Left forelimb (tissue), 1 donor: Measurements from ENCODE around the gene PSMD3.
"Not testable (repeated sequence)": the region's sequence is repeated elsewhere in the genome, so short reads cannot be mapped to it uniquely, and the experiment has no call there.

ENCODE experiments used
- DNase-seq: peaks from one replicate; pipeline ENCODE4 v3.0.0-alpha.2; 2018; ENCODE audit warnings: low spot score

Gene PSMD3

DNA sequence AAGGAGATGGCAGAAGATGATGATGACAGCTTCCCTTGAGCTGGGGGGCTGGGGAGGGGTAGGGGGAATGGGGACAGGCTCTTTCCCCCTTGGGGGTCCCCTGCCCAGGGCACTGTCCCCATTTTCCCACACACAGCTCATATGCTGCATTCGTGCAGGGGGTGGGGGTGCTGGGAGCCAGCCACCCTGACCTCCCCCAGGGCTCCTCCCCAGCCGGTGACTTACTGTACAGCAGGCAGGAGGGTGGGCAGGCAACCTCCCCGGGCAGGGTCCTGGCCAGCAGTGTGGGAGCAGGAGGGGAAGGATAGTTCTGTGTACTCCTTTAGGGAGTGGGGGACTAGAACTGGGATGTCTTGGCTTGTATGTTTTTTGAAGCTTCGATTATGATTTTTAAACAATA lies 16.9 kb downstream of the PSMD3 start:
- no peak for DNase-seq

DNA sequence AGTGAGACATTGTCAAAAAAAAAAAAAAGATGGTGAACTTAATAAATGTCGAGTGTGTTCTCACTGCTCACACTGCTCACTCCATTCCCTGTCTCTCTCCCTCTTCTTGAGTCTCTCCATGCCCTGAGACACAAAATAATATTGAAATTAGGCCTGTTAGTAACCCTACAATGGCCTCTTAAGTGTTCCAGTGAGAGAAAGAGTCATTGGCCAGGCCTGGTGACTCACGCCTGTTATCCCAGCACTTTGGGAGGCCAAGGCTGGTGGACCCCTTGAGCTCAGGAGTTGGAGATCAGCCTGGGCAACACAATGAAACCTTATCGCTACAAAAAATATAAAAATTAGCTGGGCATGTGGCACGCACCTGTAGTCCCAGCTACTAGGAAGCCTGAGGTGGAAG lies 18.5 kb downstream of the PSMD3 start:
- DNase-seq = no peak

GRCh38 chr17:40000161-40000560 lies 19.6 kb downstream of the PSMD3 start:
- no peak for DNase-seq

DNA sequence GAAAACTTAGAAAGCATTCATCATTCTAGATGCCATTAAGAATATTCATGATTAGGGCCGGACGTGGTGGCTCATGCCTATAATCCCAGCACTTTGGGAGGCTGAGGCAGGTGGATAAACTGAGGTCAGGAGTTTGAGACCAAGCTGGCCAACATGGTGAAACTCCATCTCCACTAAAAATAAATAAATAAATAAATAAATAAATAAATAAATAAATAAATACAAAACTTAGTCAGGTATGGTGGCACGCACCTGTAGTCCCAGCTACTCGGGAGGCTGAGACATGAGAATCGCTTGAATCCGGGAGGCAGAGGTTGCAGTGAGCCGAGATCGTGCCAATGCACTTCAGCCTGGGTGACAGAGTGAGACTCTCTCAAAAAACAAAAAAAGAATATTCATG lies 20.7 kb downstream of the PSMD3 start:
- not testable (repeated sequence) for DNase-seq

DNA sequence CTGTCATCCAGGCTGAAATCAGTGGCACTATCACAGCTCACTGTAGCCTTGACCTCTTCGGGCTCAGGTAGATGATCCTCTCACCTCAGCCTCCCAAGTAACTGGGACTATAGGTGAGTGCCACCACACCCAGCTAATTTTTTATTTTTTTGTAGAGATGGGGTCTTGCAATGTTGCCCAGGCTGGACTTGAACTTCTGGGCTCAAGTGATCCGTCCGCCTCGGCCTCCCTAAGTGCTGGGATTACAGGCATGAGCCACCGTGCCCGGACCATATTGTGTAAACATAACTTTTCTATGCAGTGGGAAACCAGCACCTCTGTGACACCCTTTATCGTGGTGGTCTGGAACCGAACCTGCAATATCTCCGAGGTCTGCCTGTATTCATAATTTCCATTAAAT lies 23.5 kb downstream of the PSMD3 start:
- DNase-seq = no peak

- no peak for DNase-seq
These were observed 24.1 kb downstream of the PSMD3 start for GRCh38 chr17:40004712-40005111.

GRCh38 chr17:40005520-40005919 lies 24.9 kb downstream of the PSMD3 start:
- DNase-seq = no peak

GRCh38 chr17:40010946-40011500 lies 30.4 kb downstream of the PSMD3 start:
- not testable (repeated sequence) for DNase-seq

GRCh38 chr17:40012017-40012647 lies 31.5 kb downstream of the PSMD3 start:
- DNase-seq = not testable (repeated sequence)

DNA sequence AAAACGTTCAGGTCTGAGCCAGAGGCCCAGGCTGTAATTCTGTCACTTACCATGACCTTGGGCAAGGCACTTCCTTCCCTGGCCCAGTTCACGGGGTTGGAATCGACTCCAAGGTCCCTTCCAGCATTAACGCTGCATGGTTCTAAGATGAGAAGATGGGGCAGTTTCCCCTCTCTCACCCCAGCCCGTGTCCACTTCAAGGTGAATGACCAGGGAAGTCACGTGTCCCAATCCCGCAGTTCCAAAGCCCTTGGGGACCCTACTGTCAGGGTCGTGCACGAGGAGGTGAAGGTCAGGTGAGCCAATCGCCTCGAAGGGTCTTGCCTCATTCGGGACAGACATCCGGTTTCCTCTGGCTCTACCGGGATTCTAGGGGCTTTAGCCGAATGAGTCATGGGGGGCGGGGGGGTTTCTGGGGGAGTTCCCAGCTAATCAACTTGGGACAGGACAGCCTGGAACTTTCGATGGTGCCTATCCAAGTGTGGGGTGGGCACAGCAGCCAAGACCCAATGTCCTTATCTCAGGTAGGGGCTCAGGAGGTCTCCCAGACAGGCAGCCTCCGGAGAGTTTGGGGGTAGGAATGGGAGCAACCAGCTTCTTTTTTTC lies 33.9 kb downstream of the PSMD3 start:
- no peak for DNase-seq

DNA sequence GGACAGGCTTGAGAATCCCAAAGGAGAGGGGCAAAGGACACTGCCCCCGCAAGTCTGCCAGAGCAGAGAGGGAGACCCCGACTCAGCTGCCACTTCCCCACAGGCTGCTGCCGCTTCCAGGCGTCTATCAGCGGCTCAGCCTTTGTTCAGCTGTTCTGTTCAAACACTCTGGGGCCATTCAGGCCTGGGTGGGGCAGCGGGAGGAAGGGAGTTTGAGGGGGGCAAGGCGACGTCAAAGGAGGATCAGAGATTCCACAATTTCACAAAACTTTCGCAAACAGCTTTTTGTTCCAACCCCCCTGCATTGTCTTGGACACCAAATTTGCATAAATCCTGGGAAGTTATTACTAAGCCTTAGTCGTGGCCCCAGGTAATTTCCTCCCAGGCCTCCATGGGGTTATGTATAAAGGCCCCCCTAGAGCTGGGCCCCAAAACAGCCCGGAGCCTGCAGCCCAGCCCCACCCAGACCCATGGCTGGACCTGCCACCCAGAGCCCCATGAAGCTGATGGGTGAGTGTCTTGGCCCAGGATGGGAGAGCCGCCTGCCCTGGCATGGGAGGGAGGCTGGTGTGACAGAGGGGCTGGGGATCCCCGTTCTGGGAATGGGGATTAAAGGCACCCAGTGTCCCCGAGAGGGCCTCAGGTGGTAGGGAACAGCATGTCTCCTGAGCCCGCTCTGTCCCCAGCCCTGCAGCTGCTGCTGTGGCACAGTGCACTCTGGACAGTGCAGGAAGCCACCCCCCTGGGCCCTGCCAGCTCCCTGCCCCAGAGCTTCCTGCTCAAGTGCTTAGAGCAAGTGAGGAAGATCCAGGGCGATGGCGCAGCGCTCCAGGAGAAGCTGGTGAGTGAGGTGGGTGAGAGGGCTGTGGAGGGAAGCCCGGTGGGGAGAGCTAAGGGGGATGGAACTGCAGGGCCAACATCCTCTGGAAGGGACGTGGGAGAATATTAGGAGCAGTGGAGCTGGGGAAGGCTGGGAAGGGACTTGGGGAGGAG lies 34.7 kb downstream of the PSMD3 start, which contains the start of gene CSF3:
CSF3 (plus strand) TSS at position 436 of the 993 bp plus-strand sequence; CDS start at position 471, 35 bp downstream.
- DNase-seq = no peak

GRCh38 chr17:40015998-40016985 lies 35.7 kb downstream of the PSMD3 start:
- no peak for DNase-seq

DNA sequence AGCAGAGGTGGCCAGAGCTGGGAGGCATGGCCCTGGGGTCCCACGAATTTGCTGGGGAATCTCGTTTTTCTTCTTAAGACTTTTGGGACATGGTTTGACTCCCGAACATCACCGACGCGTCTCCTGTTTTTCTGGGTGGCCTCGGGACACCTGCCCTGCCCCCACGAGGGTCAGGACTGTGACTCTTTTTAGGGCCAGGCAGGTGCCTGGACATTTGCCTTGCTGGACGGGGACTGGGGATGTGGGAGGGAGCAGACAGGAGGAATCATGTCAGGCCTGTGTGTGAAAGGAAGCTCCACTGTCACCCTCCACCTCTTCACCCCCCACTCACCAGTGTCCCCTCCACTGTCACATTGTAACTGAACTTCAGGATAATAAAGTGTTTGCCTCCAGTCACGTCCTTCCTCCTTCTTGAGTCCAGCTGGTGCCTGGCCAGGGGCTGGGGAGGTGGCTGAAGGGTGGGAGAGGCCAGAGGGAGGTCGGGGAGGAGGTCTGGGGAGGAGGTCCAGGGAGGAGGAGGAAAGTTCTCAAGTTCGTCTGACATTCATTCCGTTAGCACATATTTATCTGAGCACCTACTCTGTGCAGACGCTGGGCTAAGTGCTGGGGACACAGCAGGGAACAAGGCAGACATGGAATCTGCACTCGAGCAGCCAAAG lies 36.9 kb downstream of the PSMD3 start:
- no peak for DNase-seq

GRCh38 chr17:40018211-40019121 lies 37.9 kb downstream of the PSMD3 start:
- peak; percentile 85 for DNase-seq

DNA sequence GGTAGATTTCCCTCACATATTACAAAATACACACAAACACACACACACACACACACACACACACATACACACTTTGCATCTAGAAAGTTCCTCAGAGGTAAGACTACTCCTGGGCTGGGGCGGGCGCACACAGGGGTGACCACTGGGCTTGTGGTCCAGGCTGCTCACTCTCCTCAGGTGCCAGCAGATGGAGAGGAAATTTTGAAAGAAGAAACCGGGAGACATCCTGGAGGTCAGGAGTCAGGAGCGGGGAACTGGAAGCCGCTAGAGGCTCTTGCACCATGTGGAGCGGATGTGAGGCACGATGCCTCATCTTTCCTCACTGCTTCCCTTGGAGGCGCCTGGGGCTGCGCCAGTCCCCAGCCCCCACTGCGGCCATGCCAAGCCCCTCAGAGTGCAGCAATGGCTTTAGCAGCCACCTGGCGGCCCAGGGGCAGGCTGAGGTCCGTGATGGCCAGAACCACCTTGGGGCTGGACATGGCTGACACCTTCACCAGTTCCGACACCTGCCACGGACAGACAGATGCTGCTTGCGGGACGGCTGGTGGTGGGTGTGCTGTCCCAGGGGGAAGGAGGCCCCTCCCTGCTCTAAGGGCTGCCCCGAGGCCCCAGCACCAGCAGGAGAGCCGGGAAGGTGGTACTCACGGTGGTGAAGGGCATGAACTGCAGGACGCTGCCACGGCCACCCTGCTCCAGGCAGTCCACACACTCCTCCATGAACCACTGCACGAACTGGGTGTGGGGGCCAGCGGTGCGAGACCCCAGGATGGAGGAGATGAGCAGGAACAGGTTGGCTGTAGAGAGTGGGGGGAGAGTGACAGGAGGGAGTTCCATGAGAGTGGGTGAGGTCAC lies 38.8 kb downstream of the PSMD3 start:
- DNase-seq = no peak

DNA sequence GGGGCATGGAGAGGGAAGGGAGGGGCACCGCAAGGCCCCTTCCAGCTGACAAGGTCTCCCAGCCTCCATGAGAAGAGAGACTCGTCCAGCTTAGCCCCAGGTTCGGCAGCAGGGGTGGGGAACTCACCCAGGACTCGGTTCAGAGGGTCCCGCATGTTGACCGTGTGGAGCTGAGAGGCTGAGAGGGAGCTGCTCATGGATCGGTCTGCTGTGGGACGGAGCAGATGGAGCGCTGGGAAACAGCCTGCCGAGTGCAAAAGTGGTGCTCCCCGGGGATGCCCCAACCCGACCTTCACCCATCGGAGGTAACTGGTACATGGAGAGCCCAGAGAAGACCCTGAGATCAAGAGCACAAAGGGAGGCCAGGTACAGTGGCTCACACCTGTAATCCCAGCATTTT lies 39.5 kb downstream of the PSMD3 start:
- no peak for DNase-seq

DNA sequence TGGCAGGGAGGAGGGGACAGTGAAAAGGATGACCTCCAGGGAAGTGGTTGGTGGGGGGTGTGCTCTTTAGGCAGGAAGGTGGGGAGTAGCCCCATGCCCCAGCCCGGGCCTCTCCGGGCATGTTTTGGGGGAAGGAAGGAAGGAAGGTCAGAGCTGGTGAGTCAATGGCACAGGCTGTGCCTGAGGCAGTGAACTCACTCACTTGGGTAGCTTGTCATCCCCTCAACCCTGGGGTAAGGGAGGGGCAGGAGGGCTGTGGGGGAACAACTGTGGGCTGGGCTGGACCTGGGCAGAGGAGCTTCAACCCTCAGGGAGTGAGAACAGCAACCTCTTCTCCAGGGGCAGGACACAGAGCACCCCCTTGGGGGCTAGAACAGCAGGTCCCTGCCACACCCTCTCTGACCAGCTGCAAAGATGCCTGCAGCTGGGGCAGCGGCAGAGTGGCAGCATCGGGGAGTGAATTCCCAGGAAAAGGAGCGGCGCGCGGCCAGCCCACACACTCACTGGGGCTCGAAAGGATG lies 40.9 kb downstream of the PSMD3 start:
- no peak for DNase-seq

DNA sequence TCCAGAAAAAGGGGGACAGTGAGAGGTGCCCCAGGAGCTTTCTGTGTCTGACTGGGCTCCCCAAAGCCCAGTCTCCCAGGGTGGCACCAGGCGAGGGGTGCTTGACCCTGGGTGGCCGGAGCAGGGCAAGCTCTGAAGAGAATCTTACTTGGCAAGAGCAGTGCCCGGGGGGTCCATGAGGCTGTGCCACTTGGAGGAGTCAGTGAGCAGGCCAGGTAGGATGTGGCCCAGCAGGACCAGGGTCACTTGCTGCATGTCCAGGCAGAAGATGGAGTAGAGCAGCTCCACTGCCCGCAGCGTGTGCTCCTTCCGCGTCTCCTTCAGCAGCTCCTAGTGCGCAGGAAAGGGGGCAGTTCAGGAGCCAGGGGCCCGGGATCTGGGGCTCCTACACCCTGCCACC lies 41.9 kb downstream of the PSMD3 start:
- DNase-seq = no peak
